SU-DHL-6 (cell line): ENCODE measurements around the gene RPS6KC1.
"Not testable (repeated sequence)": the region's sequence is repeated elsewhere in the genome, so short reads cannot be mapped to it uniquely, and the experiment has no call there.

Experiments used
- H2AFZ ChIP-seq: fragments of 200-600 bp; sonication (generic); 2 replicates; pipeline ENCODE4 v1.6.1; 2014; ENCODE audit warnings: low read depth, mild to moderate bottlenecking, moderate library complexity, mixed read lengths, antibody characterized with exemption, low read length; ENCODE audit not compliant: severe bottlenecking
- H3F3A ChIP-seq: fragments of 200-600 bp; shearing (Covaris generic); 2 replicates; pipeline ENCODE4 v1.6.0; 2016; ENCODE audit warnings: antibody characterized with exemption, mild to moderate bottlenecking; ENCODE audit not compliant: insufficient read depth
- H3K27ac ChIP-seq: fragments of 200-600 bp; sonication (generic); 2 replicates; pipeline ENCODE4 v1.5.1; 2016; ENCODE audit warnings: low read depth, mild to moderate bottlenecking, low read length, moderate library complexity, mixed read lengths
- H3K27me3 ChIP-seq: fragments of 200-600 bp; sonication (generic), shearing (Covaris generic); 2 replicates; pipeline ENCODE4 v1.6.0; 2014; ENCODE audit warnings: mild to moderate bottlenecking, low read length
- H3K36me3 ChIP-seq: fragments of 200-600 bp; sonication (generic); 2 replicates; pipeline ENCODE4 v1.6.1; 2014; ENCODE audit warnings: mild to moderate bottlenecking, low read length, mixed read lengths
- H3K4me2 ChIP-seq: fragments of 300-600, 200-600 bp; shearing (Covaris generic), sonication (generic); 2 replicates; pipeline ENCODE4 v1.6.0; 2014; ENCODE audit warnings: low read length, low read depth, mild to moderate bottlenecking; ENCODE audit not compliant: poor library complexity, severe bottlenecking
- H3K4me3 ChIP-seq: fragments of 200-600 bp; sonication (generic); 2 replicates; pipeline ENCODE4 v1.5.1; 2014; ENCODE audit warnings: antibody characterized with exemption, low read length, mild to moderate bottlenecking, mixed read lengths; ENCODE audit not compliant: insufficient read depth, poor library complexity, severe bottlenecking
- H3K79me2 ChIP-seq: fragments of 200-600 bp; sonication (generic); 2 replicates; pipeline ENCODE4 v1.6.1; 2014; ENCODE audit warnings: mild to moderate bottlenecking, low read length, moderate library complexity; ENCODE audit not compliant: insufficient read depth
- H3K9ac ChIP-seq: fragments of 200-600 bp; sonication (generic); 2 replicates; pipeline ENCODE4 v1.7.0; 2014; ENCODE audit warnings: mild to moderate bottlenecking, low read length
- H3K9me2 ChIP-seq: fragments of 200-600 bp; sonication (generic); replicated peaks from 2 replicates; pipeline ENCODE4 v1.6.1; 2014; ENCODE audit warnings: low read length; ENCODE audit not compliant: insufficient read depth
- H3K9me3 ChIP-seq: fragments of 200-600 bp; sonication (generic); 2 replicates; pipeline ENCODE4 v1.6.1; 2014; ENCODE audit warnings: low read length, mixed read lengths; ENCODE audit not compliant: insufficient read depth
- H4K20me1 ChIP-seq: fragments of 200-600 bp; sonication (generic); 2 replicates; pipeline ENCODE4 v1.6.1; 2014; ENCODE audit warnings: low read depth, mild to moderate bottlenecking, antibody characterized with exemption, low read length, moderate library complexity, mixed read lengths
- EZH2phosphoT487 ChIP-seq: fragments of 200-600 bp; sonication (generic), shearing (Covaris generic); conservative IDR thresholded peaks from 2 replicates; pipeline ENCODE4 v1.6.1; 2018; ENCODE audit warnings: mild to moderate bottlenecking, antibody characterized with exemption, low read length, moderate library complexity, mixed read lengths
- TF ChIP-seq, protein P1 (sequence below): fragments of 200-600 bp; sonication (generic); IDR thresholded peaks from one replicate; pipeline ENCODE4 v1.5.1; 2017; ENCODE audit warnings: antibody characterized with exemption, mild to moderate bottlenecking, low read length, moderate library complexity; ENCODE audit not compliant: insufficient read depth, poor library complexity, severe bottlenecking

RPS6KC1 gene

DNA sequence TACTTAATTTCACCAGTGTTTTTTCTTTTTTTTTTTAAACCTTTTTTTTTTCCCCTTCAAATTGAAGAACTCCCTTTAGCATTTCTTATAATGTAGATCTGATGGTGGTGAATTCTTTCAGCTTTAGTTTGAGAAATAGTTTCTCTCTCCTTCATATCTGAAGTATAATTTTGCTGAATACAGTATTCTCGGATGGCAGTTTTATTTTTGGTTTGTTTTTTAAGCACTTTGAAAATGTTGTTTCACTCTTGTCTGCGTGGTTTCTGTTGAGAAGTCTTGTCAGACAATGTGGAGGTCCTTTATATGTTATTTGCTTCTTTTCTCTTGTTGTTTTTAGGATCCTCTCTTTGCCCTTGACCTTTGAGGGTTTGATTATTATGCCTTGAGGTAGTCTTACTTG is 135.1 kb downstream of the RPS6KC1 start:
- TF ChIP-seq EZH2phosphoT487, result no peak
- TF ChIP-seq, protein P1, sequence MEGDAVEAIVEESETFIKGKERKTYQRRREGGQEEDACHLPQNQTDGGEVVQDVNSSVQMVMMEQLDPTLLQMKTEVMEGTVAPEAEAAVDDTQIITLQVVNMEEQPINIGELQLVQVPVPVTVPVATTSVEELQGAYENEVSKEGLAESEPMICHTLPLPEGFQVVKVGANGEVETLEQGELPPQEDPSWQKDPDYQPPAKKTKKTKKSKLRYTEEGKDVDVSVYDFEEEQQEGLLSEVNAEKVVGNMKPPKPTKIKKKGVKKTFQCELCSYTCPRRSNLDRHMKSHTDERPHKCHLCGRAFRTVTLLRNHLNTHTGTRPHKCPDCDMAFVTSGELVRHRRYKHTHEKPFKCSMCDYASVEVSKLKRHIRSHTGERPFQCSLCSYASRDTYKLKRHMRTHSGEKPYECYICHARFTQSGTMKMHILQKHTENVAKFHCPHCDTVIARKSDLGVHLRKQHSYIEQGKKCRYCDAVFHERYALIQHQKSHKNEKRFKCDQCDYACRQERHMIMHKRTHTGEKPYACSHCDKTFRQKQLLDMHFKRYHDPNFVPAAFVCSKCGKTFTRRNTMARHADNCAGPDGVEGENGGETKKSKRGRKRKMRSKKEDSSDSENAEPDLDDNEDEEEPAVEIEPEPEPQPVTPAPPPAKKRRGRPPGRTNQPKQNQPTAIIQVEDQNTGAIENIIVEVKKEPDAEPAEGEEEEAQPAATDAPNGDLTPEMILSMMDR, result no peak
- Histone ChIP-seq H3K9me3 (peaks cover 9% of the 10 kb centered on the region; the same call in 1 of the 2 replicates), H3F3A (no peaks in the 10 kb centered on the region), H3K36me3 (0 out of 2 replicates have a peak, but pooled peaks cover 3% of the 10 kb centered on the region), H3K4me2 (no peak overlapping the region), H3K27me3 (no peaks in the 10 kb centered on the region), H3K9me2 (no peaks in the 10 kb centered on the region), H3K79me2 (no peaks in the 10 kb centered on the region), H3K4me3 (no peak overlapping the region), H4K20me1 (no peaks in the 10 kb centered on the region), H2AFZ (no peak overlapping the region), H3K27ac (no peak overlapping the region), H3K9ac (no peak overlapping the region)

DNA sequence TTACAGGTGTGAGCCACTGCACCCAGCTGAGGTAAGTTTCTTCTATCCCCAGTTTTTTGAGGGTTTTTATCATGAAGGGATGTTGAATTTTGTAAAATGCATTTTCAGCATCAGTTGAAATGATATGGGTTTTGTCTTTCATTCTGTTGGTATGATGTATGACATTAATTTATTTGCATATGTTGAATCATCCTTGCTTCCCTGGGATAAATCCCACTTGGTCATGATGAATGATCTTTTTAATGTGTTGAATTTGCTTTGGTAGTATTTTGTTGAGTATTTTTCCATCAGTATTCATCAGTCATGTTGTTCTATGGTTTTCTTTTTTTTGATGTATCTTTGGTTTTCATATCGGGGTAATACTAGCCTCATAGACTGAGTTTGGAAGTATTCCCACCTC is 141.0 kb downstream of the RPS6KC1 start:
- H3F3A ChIP-seq, result no peaks in the 10 kb centered on the region
- no peak overlapping the region for H3K27ac ChIP-seq
- no peaks in the 10 kb centered on the region for H3K36me3 ChIP-seq
- no peaks in the 10 kb centered on the region for H3K9me3 ChIP-seq
- H3K79me2 ChIP-seq, result no peaks in the 10 kb centered on the region
- H3K4me2 ChIP-seq, result no peak overlapping the region
- no peak overlapping the region for H2AFZ ChIP-seq
- no peaks in the 10 kb centered on the region for H4K20me1 ChIP-seq
- no peak overlapping the region for H3K9ac ChIP-seq
- no peaks in the 10 kb centered on the region for H3K27me3 ChIP-seq
- no peaks in the 10 kb centered on the region for H3K9me2 ChIP-seq
- H3K4me3 ChIP-seq, result no peak overlapping the region
- TF ChIP-seq, protein P1, result no peak
- no peak for TF ChIP-seq EZH2phosphoT487

DNA sequence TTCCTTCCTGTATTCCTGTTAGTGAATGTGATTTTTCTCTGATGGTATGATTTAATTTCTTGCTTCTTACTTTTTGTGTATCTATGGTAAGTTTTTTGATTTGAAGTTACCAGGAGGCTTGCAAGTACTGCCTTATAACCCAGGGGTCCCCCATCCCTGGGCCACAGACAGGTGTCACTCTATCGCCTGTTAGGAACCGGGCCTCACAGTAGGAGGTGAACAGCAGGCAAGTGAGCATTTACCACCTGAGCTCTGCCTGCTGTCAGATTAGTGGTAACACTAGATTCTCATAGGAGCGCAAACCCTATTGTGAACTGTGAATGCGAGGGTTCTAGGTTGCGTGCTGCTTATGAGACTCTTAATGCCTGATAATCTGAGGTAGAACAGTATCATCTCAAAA is 143.3 kb downstream of the RPS6KC1 start:
- Histone ChIP-seq H3K4me2 (no peak overlapping the region), H3K27ac (no peak overlapping the region), H3K27me3 (no peaks in the 10 kb centered on the region), H4K20me1 (no peaks in the 10 kb centered on the region), H3F3A (no peaks in the 10 kb centered on the region), H3K79me2 (no peaks in the 10 kb centered on the region), H3K9me2 (no peaks in the 10 kb centered on the region), H3K4me3 (no peak overlapping the region), H3K36me3 (no peaks in the 10 kb centered on the region; the same call in 1 of the 2 replicates), H2AFZ (no peak overlapping the region), H3K9ac (no peak overlapping the region), H3K9me3 (no peaks in the 10 kb centered on the region)
- TF ChIP-seq, protein P1, result no peak
- TF ChIP-seq EZH2phosphoT487, result no peak

DNA sequence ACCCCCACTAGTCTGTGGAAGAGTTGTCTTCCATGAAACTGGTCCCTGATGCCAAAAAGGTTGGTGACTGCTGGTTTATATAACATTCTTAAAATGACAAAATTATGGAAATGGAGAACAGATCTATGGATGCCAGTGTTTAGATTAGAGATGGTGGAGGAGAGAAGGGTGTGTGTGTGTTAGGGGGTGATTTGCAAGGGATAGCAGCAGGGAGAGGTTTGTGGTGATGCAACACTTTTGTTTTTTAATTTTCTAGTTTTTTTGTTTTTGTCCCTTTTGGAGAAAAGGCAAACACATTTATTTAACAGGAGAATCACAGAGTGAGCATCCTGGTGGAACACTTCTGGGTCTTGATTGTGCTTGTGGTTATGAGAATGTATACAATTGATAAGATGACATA is 143.8 kb downstream of the RPS6KC1 start:
- Histone ChIP-seq H3K27ac (no peak overlapping the region), H3K9me2 (no peaks in the 10 kb centered on the region), H3K4me2 (no peak overlapping the region), H3F3A (no peaks in the 10 kb centered on the region), H2AFZ (no peak overlapping the region), H3K79me2 (no peaks in the 10 kb centered on the region), H3K4me3 (no peak overlapping the region), H3K9me3 (no peaks in the 10 kb centered on the region), H3K36me3 (no peaks in the 10 kb centered on the region; the same call in 1 of the 2 replicates), H4K20me1 (no peaks in the 10 kb centered on the region), H3K9ac (no peak overlapping the region), H3K27me3 (no peaks in the 10 kb centered on the region)
- TF ChIP-seq, protein P1, result no peak
- TF ChIP-seq EZH2phosphoT487, result no peak

DNA sequence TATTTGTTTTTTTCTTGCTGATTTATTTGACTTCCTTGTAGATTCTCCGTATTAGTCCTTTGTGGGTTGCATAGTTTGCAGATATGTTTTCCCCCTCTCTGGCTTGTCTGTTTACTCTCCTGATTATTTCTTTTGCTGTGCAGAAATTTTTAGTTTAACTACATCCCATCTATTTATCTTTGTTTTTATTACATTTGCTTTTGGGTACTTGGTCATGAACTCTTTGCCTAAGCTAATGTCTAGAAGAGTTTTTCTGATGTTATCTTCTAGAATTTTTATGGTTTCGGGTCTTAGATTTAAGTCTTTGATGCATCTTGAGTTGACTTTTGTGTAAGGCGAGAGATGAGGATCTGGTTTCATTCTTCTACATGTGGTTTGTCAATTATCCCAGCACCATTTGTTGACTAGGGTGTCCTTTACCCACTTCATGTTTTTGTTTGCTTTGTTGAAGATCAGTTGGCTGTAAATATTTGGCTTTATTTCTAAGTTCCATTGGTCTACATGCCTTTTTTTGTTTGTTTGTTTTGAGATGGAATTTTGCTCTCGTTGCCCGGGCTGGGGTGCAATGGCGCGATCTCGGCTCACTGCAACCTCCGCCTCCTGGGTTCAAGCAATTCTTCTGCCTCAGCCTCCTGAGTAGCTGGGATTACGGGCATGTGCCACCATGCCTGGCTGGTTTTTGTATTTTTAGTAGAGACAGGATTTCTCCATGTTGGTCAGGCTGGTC is 145.4 kb downstream of the RPS6KC1 start:
- H2AFZ ChIP-seq, H3K27me3 ChIP-seq, H3F3A ChIP-seq, H4K20me1 ChIP-seq, H3K4me2 ChIP-seq, H3K9ac ChIP-seq, H3K9me3 ChIP-seq, H3K9me2 ChIP-seq, H3K79me2 ChIP-seq, H3K27ac ChIP-seq, H3K36me3 ChIP-seq, H3K4me3 ChIP-seq: not testable (repeated sequence)
